ENCODE results near the gene TNFRSF4.

TNFRSF4 gene

GRCh38 chr1:1259119-1259488, 45.2 kb upstream of the TNFRSF4 start:
- TF ChIP-seq CTCF (conservative IDR thresholded peaks at IDR 0.05; ENCODE audit: low read depth), result no peak
- POLR2A ChIA-PET (ENCODE audit: low non-redundant PET), result no interaction called here
- peak overlapping the region; percentile 67 for H3K27ac ChIP-seq
- DNase-seq (ENCODE audit: low spot score), result no peak
- CTCF ChIA-PET, result no interaction called here

- no peak for TF ChIP-seq CTCF (conservative IDR thresholded peaks at IDR 0.05; ENCODE audit: low read depth)
- H3K27ac ChIP-seq, result peak overlapping the region; percentile 86
- CTCF ChIA-PET, result interaction anchor here (0.6 to 0.7 kb wide), 2 partner anchors 37 to 43 kb away, joined by 3 to 5 read pairs; no protein-coding TSS in a partner anchor
- POLR2A ChIA-PET (ENCODE audit: low non-redundant PET), result interaction anchor here (0.7 kb wide), 1 partner anchor 22 kb away, joined by 6 read pairs; no protein-coding TSS in a partner anchor
- DNase-seq (ENCODE audit: low spot score), result no peak
Observed at GRCh38 chr1:1256956-1257871, 43.3 kb upstream of the TNFRSF4 start.

- TF ChIP-seq CTCF (conservative IDR thresholded peaks at IDR 0.05; ENCODE audit: low read depth), result no peak
- no peak for DNase-seq (ENCODE audit: low spot score)
- ChIA-PET POLR2A (ENCODE audit: low non-redundant PET) (no interaction called here), CTCF (interaction anchor here (0.6 to 1.0 kb wide), 2 partner anchors 16 to 133 kb away, joined by 5 to 6 read pairs; no protein-coding TSS in a partner anchor)
- H3K27ac ChIP-seq, result peak overlapping the region; percentile 86
Observed at GRCh38 chr1:1255611-1256010, 41.7 kb upstream of the TNFRSF4 start.

- no peak for DNase-seq (ENCODE audit: low spot score)
- TF ChIP-seq CTCF (conservative IDR thresholded peaks at IDR 0.05; ENCODE audit: low read depth), result no peak
- ChIA-PET CTCF (interaction anchor here (0.6 to 1.0 kb wide), 2 partner anchors 16 to 133 kb away, joined by 5 to 6 read pairs; no protein-coding TSS in a partner anchor), POLR2A (ENCODE audit: low non-redundant PET) (no interaction called here)
- peak overlapping the region; percentile 86 for H3K27ac ChIP-seq
Observed at GRCh38 chr1:1255078-1255477, 41.1 kb upstream of the TNFRSF4 start.

- ChIA-PET POLR2A (ENCODE audit: low non-redundant PET) (no interaction called here), CTCF (interaction anchor here (1.0 kb wide), 1 partner anchor 132 kb away, joined by 5 read pairs; no protein-coding TSS in a partner anchor)
- TF ChIP-seq CTCF (conservative IDR thresholded peaks at IDR 0.05; ENCODE audit: low read depth), result no peak
- no peak for DNase-seq (ENCODE audit: low spot score)
- peak overlapping the region; percentile 86 for H3K27ac ChIP-seq
Observed at GRCh38 chr1:1254667-1254998, 40.7 kb upstream of the TNFRSF4 start.

GRCh38 chr1:1253972-1254666, 40.2 kb upstream of the TNFRSF4 start:
- H3K27ac ChIP-seq, result peak overlapping the region; percentile 86
- TF ChIP-seq CTCF (conservative IDR thresholded peaks at IDR 0.05; ENCODE audit: low read depth), result no peak
- no peak for DNase-seq (ENCODE audit: low spot score)
- POLR2A ChIA-PET (ENCODE audit: low non-redundant PET), result no interaction called here
- CTCF ChIA-PET, result no interaction called here
